ENCODE results near the gene CACHD1.

DNA sequence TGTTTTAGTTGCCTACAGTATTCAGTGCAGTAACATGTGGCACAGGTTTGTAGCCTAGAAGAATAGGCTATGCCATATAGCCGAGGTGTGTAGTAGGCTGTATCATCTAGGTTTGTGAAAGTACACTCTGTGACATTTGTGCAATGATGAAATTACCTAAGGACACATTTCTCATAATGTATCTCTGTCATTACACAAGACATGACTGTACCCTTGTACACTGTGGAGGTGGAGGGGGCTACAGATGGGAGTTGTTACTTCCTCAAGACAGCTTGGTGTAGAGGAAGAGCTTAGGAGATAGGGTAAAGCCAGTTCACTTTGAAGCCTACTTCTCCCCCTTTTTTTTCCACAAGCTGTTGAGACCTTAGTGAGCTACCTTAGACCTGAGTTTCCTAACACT is 215.3 kb downstream of the CACHD1 start:
- TF ChIP-seq, protein P1, sequence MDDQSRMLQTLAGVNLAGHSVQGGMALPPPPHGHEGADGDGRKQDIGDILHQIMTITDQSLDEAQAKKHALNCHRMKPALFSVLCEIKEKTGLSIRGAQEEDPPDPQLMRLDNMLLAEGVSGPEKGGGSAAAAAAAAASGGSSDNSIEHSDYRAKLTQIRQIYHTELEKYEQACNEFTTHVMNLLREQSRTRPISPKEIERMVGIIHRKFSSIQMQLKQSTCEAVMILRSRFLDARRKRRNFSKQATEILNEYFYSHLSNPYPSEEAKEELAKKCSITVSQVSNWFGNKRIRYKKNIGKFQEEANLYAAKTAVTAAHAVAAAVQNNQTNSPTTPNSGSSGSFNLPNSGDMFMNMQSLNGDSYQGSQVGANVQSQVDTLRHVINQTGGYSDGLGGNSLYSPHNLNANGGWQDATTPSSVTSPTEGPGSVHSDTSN (IDR thresholded peaks at IDR 0.05) = no peak
- TF ChIP-seq RNF2 (IDR thresholded peaks at IDR 0.05; ENCODE audit: borderline replicate concordance, low read depth) (no peak), POLR2A (IDR thresholded peaks at IDR 0.05; ENCODE audit: low read length) (no peak), JUNB (IDR thresholded peaks at IDR 0.05) (no peak), TP53 (CRISPR knock-in tag; IDR thresholded peaks at IDR 0.05) (no peak), EHMT2 (IDR thresholded peaks at IDR 0.05; ENCODE audit: low read depth) (no peak), SMC3 (IDR thresholded peaks at IDR 0.05) (no peak), CHD4 (IDR thresholded peaks at IDR 0.05; ENCODE audit: borderline replicate concordance) (no peak), SREBF2 (IDR thresholded peaks at IDR 0.05) (no peak)
- TF ChIP-seq, protein P2, sequence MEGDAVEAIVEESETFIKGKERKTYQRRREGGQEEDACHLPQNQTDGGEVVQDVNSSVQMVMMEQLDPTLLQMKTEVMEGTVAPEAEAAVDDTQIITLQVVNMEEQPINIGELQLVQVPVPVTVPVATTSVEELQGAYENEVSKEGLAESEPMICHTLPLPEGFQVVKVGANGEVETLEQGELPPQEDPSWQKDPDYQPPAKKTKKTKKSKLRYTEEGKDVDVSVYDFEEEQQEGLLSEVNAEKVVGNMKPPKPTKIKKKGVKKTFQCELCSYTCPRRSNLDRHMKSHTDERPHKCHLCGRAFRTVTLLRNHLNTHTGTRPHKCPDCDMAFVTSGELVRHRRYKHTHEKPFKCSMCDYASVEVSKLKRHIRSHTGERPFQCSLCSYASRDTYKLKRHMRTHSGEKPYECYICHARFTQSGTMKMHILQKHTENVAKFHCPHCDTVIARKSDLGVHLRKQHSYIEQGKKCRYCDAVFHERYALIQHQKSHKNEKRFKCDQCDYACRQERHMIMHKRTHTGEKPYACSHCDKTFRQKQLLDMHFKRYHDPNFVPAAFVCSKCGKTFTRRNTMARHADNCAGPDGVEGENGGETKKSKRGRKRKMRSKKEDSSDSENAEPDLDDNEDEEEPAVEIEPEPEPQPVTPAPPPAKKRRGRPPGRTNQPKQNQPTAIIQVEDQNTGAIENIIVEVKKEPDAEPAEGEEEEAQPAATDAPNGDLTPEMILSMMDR (IDR thresholded peaks at IDR 0.05) = no peak
- TF ChIP-seq, protein P3, sequence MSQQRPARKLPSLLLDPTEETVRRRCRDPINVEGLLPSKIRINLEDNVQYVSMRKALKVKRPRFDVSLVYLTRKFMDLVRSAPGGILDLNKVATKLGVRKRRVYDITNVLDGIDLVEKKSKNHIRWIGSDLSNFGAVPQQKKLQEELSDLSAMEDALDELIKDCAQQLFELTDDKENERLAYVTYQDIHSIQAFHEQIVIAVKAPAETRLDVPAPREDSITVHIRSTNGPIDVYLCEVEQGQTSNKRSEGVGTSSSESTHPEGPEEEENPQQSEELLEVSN (IDR thresholded peaks at IDR 0.05; ENCODE audit: borderline replicate concordance, low read depth) = no peak
- TF ChIP-seq, protein P4, sequence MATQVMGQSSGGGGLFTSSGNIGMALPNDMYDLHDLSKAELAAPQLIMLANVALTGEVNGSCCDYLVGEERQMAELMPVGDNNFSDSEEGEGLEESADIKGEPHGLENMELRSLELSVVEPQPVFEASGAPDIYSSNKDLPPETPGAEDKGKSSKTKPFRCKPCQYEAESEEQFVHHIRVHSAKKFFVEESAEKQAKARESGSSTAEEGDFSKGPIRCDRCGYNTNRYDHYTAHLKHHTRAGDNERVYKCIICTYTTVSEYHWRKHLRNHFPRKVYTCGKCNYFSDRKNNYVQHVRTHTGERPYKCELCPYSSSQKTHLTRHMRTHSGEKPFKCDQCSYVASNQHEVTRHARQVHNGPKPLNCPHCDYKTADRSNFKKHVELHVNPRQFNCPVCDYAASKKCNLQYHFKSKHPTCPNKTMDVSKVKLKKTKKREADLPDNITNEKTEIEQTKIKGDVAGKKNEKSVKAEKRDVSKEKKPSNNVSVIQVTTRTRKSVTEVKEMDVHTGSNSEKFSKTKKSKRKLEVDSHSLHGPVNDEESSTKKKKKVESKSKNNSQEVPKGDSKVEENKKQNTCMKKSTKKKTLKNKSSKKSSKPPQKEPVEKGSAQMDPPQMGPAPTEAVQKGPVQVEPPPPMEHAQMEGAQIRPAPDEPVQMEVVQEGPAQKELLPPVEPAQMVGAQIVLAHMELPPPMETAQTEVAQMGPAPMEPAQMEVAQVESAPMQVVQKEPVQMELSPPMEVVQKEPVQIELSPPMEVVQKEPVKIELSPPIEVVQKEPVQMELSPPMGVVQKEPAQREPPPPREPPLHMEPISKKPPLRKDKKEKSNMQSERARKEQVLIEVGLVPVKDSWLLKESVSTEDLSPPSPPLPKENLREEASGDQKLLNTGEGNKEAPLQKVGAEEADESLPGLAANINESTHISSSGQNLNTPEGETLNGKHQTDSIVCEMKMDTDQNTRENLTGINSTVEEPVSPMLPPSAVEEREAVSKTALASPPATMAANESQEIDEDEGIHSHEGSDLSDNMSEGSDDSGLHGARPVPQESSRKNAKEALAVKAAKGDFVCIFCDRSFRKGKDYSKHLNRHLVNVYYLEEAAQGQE (IDR thresholded peaks at IDR 0.05) = no peak
